LNCAP (cell line): ENCODE measurements around the gene TBXAS1.

ENCODE experiments used
- TF ChIP-seq, protein P1 (sequence below): fragments of 450-650 bp; IDR thresholded peaks from 2 replicates; pipeline ENCODE4 v1.5.1; 2017; ENCODE audit warnings: mild to moderate bottlenecking

TBXAS1 gene

DNA sequence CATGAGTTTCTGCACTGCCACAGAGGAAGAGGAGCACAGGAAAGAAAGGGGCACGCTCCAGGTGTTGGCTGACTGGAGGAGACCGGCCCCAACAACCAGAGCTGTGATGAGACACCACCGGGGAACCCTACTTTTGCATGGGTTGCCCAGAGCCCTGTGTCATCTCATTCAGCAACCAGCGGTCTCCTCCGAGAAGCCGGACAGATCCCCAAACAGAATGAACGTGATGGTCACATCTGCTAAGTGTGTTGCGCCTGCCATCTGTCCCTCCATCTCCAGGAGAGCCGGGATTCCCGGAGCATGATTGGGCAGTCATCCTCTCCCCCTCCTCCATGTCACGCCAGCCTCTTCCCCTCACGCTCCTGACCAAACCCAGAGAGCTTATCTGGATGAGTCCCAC, 210.8 kb downstream of the TBXAS1 start:
- TF ChIP-seq, protein P1, sequence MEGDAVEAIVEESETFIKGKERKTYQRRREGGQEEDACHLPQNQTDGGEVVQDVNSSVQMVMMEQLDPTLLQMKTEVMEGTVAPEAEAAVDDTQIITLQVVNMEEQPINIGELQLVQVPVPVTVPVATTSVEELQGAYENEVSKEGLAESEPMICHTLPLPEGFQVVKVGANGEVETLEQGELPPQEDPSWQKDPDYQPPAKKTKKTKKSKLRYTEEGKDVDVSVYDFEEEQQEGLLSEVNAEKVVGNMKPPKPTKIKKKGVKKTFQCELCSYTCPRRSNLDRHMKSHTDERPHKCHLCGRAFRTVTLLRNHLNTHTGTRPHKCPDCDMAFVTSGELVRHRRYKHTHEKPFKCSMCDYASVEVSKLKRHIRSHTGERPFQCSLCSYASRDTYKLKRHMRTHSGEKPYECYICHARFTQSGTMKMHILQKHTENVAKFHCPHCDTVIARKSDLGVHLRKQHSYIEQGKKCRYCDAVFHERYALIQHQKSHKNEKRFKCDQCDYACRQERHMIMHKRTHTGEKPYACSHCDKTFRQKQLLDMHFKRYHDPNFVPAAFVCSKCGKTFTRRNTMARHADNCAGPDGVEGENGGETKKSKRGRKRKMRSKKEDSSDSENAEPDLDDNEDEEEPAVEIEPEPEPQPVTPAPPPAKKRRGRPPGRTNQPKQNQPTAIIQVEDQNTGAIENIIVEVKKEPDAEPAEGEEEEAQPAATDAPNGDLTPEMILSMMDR: no peak

DNA sequence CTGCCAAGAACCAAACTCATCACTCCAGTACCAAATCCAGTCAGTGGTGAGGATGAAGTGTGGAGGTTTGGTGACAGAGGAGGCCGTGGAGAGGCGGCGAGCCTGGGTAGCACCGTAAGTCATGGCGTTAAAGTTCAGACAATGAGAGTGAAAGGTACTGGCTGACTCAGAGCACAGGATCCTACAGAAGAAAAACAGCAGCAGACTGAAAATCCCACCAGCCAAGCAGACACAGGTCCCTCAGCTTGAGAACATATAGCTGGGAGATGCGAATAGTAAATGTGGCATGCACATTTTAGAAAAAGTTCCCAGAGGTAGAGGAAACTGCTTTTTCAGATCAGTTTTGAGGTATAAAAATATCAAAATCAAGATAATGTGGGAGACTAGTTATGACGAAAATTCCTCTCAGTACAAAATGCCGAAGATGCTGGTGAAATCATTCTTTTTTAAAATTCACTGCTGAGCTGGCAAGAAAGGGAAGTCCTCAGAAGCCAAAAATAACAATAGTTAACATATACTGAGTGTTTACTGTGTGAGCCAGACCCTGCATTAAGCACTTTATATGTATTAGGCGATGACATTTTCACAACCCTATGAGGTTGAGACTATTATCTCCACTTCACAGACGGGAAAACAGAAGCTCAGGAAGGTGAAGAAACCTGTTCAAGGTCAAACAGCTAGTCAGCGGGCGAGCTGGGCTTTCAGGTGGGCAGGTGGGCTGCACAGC, 212.8 kb downstream of the TBXAS1 start:
- TF ChIP-seq, protein P1: no peak

DNA sequence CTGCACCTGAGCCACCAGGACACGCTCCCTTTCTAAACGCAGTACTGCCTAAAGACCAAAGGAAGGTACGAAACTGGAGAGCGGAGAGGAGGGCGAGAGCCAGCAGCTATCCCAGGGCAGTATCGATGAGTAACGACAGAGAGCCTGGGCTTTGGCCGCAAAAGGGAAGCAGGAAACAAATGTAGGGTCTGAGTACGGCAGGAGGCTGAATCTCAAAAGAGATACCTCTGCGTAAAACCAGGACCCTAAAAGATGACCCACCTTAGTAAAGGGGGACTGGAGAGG, 213.3 kb downstream of the TBXAS1 start:
- TF ChIP-seq, protein P1: no peak

DNA sequence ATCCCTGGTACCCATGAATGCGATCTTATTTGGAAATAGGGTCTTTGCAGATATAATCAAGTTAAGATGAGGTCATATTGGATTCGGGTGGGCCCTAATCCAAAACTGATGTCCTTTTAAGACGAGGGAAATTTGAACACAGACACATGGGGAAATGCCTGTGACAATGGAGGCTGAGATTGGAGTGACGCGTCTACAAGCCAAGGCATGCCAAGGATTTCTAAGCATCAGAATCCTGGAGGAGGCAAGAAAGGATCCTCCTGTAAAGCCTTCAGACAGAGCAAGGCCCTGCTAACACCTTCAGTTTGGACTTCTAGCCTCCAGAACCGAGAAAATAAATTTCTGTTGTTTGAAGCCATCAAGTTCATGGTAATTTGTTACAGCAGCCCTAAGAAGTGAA, 215.2 kb downstream of the TBXAS1 start:
- TF ChIP-seq, protein P1: no peak

DNA sequence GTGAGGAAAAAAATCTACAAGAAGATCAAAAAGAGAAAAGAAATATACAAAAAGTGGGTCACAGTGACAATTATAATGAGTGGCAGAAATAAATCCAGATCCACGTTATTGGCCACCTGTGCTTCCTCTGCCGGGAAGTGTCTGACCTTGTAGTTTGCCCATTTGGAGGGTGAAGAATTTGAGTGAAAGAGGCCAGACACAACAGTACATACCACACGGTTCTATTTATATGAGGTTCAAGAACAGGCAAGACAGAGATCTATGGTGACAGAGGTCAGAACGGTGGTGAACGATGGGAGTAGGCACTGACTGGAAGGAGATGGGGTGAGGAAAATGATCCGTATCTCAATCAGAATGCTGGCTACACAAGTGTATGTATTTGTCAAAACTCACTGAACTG, 216.6 kb downstream of the TBXAS1 start:
- TF ChIP-seq, protein P1: no peak

DNA sequence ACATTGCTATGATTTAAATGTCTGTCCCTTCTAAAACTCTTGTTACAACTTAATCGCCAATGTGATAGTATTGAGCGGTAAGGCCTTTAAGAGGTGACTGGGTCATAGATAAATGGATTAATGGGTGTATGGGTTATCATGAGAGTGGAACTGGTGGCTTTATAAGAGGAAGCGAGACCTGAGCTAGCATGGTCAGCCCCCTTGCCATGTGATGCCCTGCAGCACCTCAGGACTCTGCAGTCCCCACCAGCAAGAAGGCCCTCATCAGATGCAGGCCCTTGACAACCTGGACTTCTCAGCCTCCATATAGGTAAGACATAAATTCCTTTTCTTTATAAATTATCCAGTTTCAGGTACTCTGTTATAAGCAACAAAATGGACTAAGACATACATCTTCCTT, 218.1 kb downstream of the TBXAS1 start:
- TF ChIP-seq, protein P1: no peak

DNA sequence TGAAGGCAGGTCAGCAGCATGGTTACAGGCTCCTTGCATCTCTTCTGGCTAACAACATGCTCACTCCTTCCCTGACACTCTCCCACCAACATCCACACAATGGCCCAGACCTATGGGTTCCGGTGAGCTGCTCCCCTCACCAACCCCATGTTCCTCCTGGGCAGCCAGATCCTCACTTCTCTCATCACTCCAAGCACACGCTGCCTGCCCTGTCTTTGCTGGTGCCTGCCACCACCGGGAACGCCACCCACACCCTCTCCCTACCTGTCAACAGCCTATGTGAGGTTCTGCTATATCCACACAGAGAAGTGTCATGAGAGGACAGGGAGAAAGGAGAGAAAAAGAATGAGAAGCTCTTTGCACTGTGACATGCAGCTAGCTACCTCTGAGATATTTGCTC, 219.1 kb downstream of the TBXAS1 start:
- TF ChIP-seq, protein P1: no peak

DNA sequence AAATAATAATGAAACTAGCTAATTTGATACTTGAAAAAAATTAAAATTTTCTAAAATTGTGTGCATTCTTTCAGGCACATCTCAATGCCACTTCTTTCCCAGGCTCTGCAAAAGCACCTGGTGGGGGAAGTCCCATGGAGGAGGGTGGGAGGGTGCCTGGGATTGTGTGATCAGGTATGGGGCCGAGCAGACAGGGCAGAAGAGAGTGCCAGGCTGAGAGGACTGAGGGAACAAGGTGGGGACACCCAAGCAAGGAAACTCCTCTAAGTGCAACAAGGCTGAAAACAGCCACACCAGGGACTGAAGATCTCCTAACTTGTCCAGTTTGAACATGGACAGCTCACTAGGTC, 219.9 kb downstream of the TBXAS1 start:
- TF ChIP-seq, protein P1: no peak
